HAP-1 (cell line): ENCODE results near the gene TPBGL.

Experiments used
- DNase-seq, 2 experiments: peaks; one replicate each; pipeline ENCODE4 v3.0.0-alpha.2; 2016 to 2020; ENCODE audit warnings: low spot score in 2 of 2
- H3K27me3 ChIP-seq: fragments of 250-450 bp; sonication (Bioruptor Pico); 2 replicates; pipeline ENCODE4 v1.5.1; 2020; ENCODE audit warnings: low read depth, mild to moderate bottlenecking, moderate library complexity
- H3K36me3 ChIP-seq: fragments of 250-450 bp; sonication (Bioruptor Pico); replicated peaks from 2 replicates; pipeline ENCODE4 v1.5.1; 2020; ENCODE audit warnings: mild to moderate bottlenecking
- H3K4me1 ChIP-seq: fragments of 250-450 bp; sonication (Bioruptor Pico); 2 replicates; pipeline ENCODE4 v1.5.1; 2020; ENCODE audit warnings: mild to moderate bottlenecking
- H3K4me3 ChIP-seq: fragments of 250-450 bp; sonication (Bioruptor Pico); 2 replicates; pipeline ENCODE4 v1.5.1; 2020; ENCODE audit warnings: mild to moderate bottlenecking, moderate library complexity
- H3K9me3 ChIP-seq: fragments of 250-450 bp; sonication (Bioruptor Pico); 2 replicates; pipeline ENCODE4 v1.5.1; 2020; ENCODE audit warnings: mild to moderate bottlenecking, moderate library complexity
- in situ Hi-C: fragments of 300-500 bp; cut with MboI; formaldehyde crosslinking; loops from 3 replicates; pipeline ENCODE4 v1.14.3; 2020; ENCODE audit warnings: low sequenced_read_pairs, inconsistent platforms, mixed read lengths

The TPBGL gene

GRCh38 chr11:75202195-75202594 is 38.4 kb upstream of the TPBGL start:
- no peak for DNase-seq
- in situ Hi-C loops = no loop called here
- Histone ChIP-seq H3K36me3 (no peaks in the 10 kb centered on the region), H3K4me1 (peaks cover 6% of the 10 kb centered on the region), H3K27me3 (no peaks in the 10 kb centered on the region), H3K4me3 (no peak overlapping the region), H3K9me3 (no peaks in the 10 kb centered on the region)

GRCh38 chr11:75203138-75203537 is 37.4 kb upstream of the TPBGL start:
- peaks cover 6% of the 10 kb centered on the region for H3K4me1 ChIP-seq
- no peak for DNase-seq
- in situ Hi-C loops = no loop called here
- H3K4me3 ChIP-seq = no peak overlapping the region
- no peaks in the 10 kb centered on the region for H3K9me3 ChIP-seq
- H3K27me3 ChIP-seq = 0 out of 2 replicates have a peak, but pooled peaks cover 3% of the 10 kb centered on the region
- no peaks in the 10 kb centered on the region for H3K36me3 ChIP-seq

- Histone ChIP-seq H3K9me3 (no peaks in the 10 kb centered on the region), H3K27me3 (0 out of 2 replicates have a peak, but pooled peaks cover 3% of the 10 kb centered on the region), H3K4me3 (no peak overlapping the region), H3K36me3 (no peaks in the 10 kb centered on the region), H3K4me1 (peaks cover 6% of the 10 kb centered on the region)
- in situ Hi-C loops = no loop called here
- DNase-seq = no peak
Measured at GRCh38 chr11:75203641-75204011, 36.9 kb upstream of the TPBGL start.

- no peaks in the 10 kb centered on the region for H3K9me3 ChIP-seq
- DNase-seq = no peak
- H3K27me3 ChIP-seq = 0 out of 2 replicates have a peak, but pooled peaks cover 3% of the 10 kb centered on the region
- in situ Hi-C loops = no loop called here
- peaks cover 6% of the 10 kb centered on the region for H3K4me1 ChIP-seq
- no peaks in the 10 kb centered on the region for H3K36me3 ChIP-seq
- no peak overlapping the region for H3K4me3 ChIP-seq
Measured at GRCh38 chr11:75204012-75204674, 36.4 kb upstream of the TPBGL start.

- H3K4me1 ChIP-seq = peaks cover 6% of the 10 kb centered on the region
- 0 out of 2 replicates have a peak, but pooled peaks cover 3% of the 10 kb centered on the region for H3K27me3 ChIP-seq
- peak; percentile 62 to 92 for DNase-seq
- in situ Hi-C loops = no loop called here
- H3K4me3 ChIP-seq = no peak overlapping the region
- no peaks in the 10 kb centered on the region for H3K36me3 ChIP-seq
- H3K9me3 ChIP-seq = no peaks in the 10 kb centered on the region
Measured at GRCh38 chr11:75204685-75205563, 35.6 kb upstream of the TPBGL start.

GRCh38 chr11:75205564-75206020 is 35.0 kb upstream of the TPBGL start:
- no peaks in the 10 kb centered on the region for H3K9me3 ChIP-seq
- H3K4me3 ChIP-seq = no peak overlapping the region
- H3K27me3 ChIP-seq = 0 out of 2 replicates have a peak, but pooled peaks cover 3% of the 10 kb centered on the region
- no peak for DNase-seq
- H3K36me3 ChIP-seq = no peaks in the 10 kb centered on the region
- in situ Hi-C loops = no loop called here
- peaks cover 6% of the 10 kb centered on the region for H3K4me1 ChIP-seq

- 0 out of 2 replicates have a peak, but pooled peaks cover 3% of the 10 kb centered on the region for H3K27me3 ChIP-seq
- no peak for DNase-seq
- H3K36me3 ChIP-seq = no peaks in the 10 kb centered on the region
- H3K4me1 ChIP-seq = no peaks in the 10 kb centered on the region
- in situ Hi-C loops = no loop called here
- H3K9me3 ChIP-seq = no peaks in the 10 kb centered on the region
- no peak overlapping the region for H3K4me3 ChIP-seq
Measured at GRCh38 chr11:75208446-75208845, 32.1 kb upstream of the TPBGL start.

GRCh38 chr11:75212411-75212810 is 28.2 kb upstream of the TPBGL start:
- no peak for DNase-seq
- 0 out of 2 replicates have a peak, but pooled peaks cover 2% of the 10 kb centered on the region for H3K27me3 ChIP-seq
- in situ Hi-C loops = no loop called here
- no peaks in the 10 kb centered on the region for H3K9me3 ChIP-seq
- H3K4me1 ChIP-seq = no peaks in the 10 kb centered on the region
- H3K4me3 ChIP-seq = no peak overlapping the region
- no peaks in the 10 kb centered on the region for H3K36me3 ChIP-seq

- no peaks in the 10 kb centered on the region for H3K27me3 ChIP-seq
- no peak overlapping the region for H3K4me3 ChIP-seq
- in situ Hi-C loops = no loop called here
- H3K36me3 ChIP-seq = no peaks in the 10 kb centered on the region
- H3K9me3 ChIP-seq = no peaks in the 10 kb centered on the region
- peak; percentile 71 to 93 for DNase-seq
- no peaks in the 10 kb centered on the region for H3K4me1 ChIP-seq
Measured at GRCh38 chr11:75214411-75214821, 26.2 kb upstream of the TPBGL start.

- in situ Hi-C loops = no loop called here
- Histone ChIP-seq H3K27me3 (no peaks in the 10 kb centered on the region), H3K9me3 (no peaks in the 10 kb centered on the region), H3K4me3 (no peak overlapping the region), H3K36me3 (no peaks in the 10 kb centered on the region), H3K4me1 (no peaks in the 10 kb centered on the region)
- no peak for DNase-seq
Measured at GRCh38 chr11:75214843-75215242, 25.7 kb upstream of the TPBGL start.

GRCh38 chr11:75219869-75220268 is 20.7 kb upstream of the TPBGL start:
- Histone ChIP-seq H3K4me1 (no peaks in the 10 kb centered on the region), H3K4me3 (no peak overlapping the region), H3K27me3 (no peaks in the 10 kb centered on the region), H3K9me3 (no peaks in the 10 kb centered on the region), H3K36me3 (no peaks in the 10 kb centered on the region)
- in situ Hi-C loops = no loop called here
- DNase-seq = no peak

GRCh38 chr11:75223954-75224643 is 16.5 kb upstream of the TPBGL start:
- no peaks in the 10 kb centered on the region for H3K27me3 ChIP-seq
- H3K9me3 ChIP-seq = no peaks in the 10 kb centered on the region
- DNase-seq = no peak
- no peaks in the 10 kb centered on the region for H3K36me3 ChIP-seq
- H3K4me3 ChIP-seq = no peak overlapping the region
- no peaks in the 10 kb centered on the region for H3K4me1 ChIP-seq
- in situ Hi-C loops = no loop called here

- no peaks in the 10 kb centered on the region for H3K9me3 ChIP-seq
- no peaks in the 10 kb centered on the region for H3K4me1 ChIP-seq
- in situ Hi-C loops = no loop called here
- DNase-seq = no peak
- no peaks in the 10 kb centered on the region for H3K27me3 ChIP-seq
- H3K4me3 ChIP-seq = no peak overlapping the region
- H3K36me3 ChIP-seq = no peaks in the 10 kb centered on the region
Measured at GRCh38 chr11:75225794-75226193, 14.8 kb upstream of the TPBGL start.

- no peak for DNase-seq
- Histone ChIP-seq H3K36me3 (no peaks in the 10 kb centered on the region), H3K4me1 (no peaks in the 10 kb centered on the region), H3K9me3 (no peaks in the 10 kb centered on the region), H3K4me3 (no peak overlapping the region), H3K27me3 (no peaks in the 10 kb centered on the region)
- in situ Hi-C loops = no loop called here
Measured at GRCh38 chr11:75229466-75229865, 11.1 kb upstream of the TPBGL start.
